CMK (cell line): ENCODE data around the gene NOXO1.
"Not testable (repeated sequence)": the region's sequence is repeated elsewhere in the genome, so short reads cannot be mapped to it uniquely, and the experiment has no call there.

Source experiments
- DNase-seq: peaks from one replicate; pipeline ENCODE4 v3.0.0-alpha.2; 2010; ENCODE audit warnings: low read depth

The NOXO1 gene

GRCh38 chr16:1981398-1981836 lies at the start of gene NOXO1:
Gene NOXO1 (minus strand): TSS chr16:1981469. CDS start chr16:1981179, 290 bp downstream.
- no peak for DNase-seq

GRCh38 chr16:2030036-2030435 lies 48.8 kb upstream of the NOXO1 start:
- DNase-seq = no peak

DNA sequence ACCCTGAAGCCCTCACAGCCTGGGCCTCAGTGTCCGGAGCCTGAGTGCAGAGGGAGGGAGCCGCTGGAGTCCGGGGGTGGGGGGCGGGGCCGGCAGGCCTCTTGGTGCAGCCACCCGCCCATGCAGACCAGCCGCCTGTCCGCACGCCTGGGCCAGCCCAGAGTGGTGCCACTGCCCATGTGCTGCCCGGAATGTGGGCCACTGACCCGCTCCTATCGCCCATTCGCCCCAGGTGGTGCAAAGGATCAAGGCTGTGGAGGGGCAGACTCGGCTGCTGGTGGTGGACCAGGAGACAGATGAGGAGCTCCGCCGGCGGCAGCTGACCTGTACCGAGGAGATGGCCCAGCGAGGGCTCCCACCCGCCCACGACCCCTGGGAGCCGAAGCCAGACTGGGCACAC lies 48.1 kb upstream of the NOXO1 start:
- DNase-seq = no peak

DNA sequence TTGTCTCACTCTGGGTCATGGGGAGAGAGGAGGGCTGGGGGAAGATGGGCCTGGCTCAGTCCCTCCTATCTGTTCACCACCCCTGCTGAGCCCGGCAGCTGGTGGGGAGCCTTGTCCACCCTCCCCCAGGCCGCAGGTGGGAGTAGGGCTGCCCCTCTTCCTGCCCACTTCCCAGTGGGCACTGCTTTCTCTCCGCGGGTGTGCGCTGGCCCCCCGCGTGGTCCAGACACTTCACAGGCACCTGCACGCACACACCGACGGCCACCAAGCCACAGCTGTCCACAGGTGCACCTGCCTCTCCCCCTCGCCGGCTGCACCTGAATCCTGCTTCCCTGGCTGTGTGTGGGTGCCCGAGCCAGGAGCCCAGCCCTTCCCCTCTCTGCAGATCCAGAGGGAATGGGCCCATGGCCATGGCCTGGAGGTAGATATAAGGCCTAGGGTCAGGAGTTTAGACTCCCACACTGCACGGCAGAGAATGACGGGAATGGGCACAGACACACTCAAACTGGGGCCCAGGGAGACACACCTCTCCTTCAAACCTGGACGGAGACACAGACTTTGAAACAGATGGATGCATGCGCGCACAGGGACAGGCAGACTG lies 47.5 kb upstream of the NOXO1 start:
- no peak for DNase-seq

- no peak for DNase-seq
Measured at GRCh38 chr16:2028146-2028545, 46.9 kb upstream of the NOXO1 start.

DNA sequence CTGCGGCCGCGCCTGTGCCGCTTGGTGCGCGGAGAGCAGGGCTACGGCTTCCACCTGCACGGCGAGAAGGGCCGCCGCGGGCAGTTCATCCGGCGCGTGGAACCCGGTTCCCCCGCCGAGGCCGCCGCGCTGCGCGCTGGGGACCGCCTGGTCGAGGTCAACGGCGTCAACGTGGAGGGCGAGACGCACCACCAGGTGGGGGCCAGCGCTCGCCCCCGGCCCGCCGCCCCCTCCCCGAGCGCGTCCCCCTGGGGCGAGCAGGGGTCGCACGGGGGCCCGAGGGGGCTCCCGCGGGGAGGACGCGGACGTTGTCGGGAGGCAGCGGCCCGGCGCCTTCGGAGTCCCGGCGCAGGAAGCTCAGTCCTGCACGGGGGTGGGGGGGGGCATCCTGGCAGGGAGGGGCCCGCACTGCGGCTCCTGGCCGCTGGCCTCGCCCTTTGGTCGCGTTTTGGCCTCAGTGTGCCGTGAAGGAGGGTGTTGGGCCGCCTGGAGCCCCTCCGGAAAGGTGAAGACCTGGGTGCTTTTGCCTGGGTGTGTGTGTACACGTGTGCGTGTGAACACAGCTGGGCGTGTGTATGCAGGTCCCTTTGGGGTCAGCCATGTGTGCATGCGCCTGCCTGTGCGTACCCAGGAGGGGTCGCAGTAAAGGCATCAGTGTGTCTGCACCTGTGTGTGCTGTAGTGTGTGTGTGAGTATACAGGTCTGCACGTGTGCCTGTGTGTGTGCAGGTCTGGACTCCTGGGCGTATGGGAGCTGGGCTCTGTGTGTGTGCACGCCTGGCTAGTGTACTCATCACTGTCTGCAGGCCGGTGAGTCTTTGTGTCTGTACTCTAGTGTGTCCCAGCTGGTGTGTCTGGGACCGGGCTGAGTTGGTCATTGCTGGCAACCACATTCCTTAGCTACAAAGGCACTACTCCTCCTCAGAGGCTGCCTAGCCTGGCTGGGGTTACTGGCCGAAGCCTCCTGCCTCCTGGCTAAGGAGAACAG lies 46.0 kb upstream of the NOXO1 start:
- DNase-seq = no peak

- DNase-seq = no peak
Measured at GRCh38 chr16:2026461-2027023, 45.3 kb upstream of the NOXO1 start, which contains the start of gene NHERF2. Gene NHERF2 (plus strand): TSS chr16:2026902. CDS start chr16:2027006, 104 bp downstream.

- DNase-seq = no peak
Measured at GRCh38 chr16:2025878-2026460, 44.7 kb upstream of the NOXO1 start.

DNA sequence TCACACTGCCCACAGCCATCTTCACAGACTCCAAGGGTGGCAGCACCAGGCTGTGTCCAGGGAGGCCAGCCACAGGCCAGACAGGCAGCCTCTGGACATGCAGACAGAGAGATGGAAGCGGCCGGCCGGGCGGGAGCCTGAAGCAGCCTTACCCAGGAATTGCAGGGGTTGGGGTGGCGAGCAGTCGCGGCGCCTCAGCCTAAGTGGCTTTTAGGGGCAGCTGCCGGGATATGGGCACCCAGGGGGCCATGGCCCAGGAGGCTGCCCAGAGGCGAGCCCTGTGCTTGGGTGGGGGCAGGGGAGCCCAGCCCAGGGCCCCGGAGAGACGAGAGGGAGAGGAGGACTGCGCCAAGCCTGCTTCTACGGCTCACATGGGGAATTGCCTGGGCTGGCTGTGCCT lies 44.0 kb upstream of the NOXO1 start:
- DNase-seq = no peak

GRCh38 chr16:2024032-2024420 lies 42.8 kb upstream of the NOXO1 start:
- no peak for DNase-seq

GRCh38 chr16:2023092-2024031 lies 42.1 kb upstream of the NOXO1 start:
- DNase-seq = no peak

DNA sequence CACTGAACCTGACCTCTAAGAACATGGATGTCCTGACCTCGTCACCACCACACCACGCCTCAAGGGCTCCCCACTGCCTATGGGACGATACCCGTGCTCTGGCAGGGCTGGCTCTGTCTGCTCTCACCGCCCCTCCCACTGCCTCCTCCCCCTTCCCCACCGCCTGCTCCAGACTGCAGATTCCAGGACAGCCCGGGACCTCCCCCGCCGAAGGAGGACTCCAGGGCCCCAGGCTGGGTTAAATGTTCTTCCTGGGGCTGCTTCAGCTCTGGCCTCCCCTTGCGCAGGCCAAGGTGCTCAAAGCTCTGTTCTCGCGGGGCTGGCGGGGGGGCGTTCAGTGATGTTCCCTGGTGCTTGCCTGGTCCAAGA lies 41.4 kb upstream of the NOXO1 start:
- no peak for DNase-seq

DNA sequence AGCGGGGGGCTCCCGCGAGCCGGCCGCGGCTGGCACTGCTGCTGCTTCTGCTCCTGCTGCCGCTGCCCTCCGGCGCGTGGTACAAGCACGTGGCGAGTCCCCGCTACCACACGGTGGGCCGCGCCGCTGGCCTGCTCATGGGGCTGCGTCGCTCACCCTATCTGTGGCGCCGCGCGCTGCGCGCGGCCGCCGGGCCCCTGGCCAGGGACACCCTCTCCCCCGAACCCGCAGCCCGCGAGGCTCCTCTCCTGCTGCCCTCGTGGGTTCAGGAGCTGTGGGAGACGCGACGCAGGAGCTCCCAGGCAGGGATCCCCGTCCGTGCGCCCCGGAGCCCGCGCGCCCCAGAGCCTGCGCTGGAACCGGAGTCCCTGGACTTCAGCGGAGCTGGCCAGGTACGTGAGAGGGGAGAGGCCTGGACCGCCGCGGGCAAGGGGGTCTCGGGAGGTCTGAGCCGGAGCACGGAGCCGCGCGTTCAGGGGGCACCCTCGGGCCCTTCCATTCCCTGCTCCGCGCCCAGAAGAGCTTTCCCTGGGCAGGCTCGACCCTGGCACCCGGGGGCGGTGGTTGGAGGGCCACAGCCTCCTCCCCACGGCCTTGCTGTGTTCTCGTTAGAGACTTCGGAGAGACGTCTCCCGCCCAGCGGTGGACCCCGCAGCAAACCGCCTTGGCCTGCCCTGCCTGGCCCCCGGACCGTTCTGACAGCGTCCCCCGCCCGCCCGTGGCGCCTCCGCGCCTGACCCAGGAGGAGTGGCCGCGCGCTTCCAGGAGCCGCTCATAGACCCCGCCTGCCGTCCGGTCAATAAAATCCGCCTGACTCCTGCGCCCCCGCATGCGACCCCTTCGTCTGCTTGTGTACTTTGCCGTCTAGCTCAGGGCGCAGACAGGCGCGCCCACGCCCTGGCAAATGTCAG lies 38.9 kb upstream of the NOXO1 start:
- DNase-seq = no peak

DNA sequence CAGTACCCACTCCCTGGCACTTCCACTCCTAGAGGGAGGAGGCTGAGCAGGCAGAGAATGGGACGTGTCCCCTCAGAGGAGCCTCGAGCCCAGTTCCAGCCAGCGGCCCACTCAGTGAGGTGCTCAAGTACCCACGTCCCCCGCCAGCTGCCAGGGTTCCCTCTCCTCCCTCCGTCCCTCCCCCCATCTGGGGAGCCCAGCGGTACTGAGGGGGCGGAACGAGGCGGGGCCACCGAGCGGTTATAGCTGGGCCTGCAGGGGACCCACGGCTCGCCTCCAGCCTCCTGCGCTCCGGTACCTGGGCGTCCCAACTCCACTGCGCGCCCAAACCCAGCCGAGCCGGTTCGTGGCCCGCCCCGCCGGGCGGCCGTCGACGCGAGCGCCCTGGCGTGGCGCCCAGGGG lies 38.2 kb upstream of the NOXO1 start, which contains the start of gene NPW:
TSS of gene NPW (plus strand) at position 268 of the 403 bp plus-strand sequence.
- no peak for DNase-seq

GRCh38 chr16:2016407-2016922 lies 35.2 kb upstream of the NOXO1 start:
- no peak for DNase-seq

DNA sequence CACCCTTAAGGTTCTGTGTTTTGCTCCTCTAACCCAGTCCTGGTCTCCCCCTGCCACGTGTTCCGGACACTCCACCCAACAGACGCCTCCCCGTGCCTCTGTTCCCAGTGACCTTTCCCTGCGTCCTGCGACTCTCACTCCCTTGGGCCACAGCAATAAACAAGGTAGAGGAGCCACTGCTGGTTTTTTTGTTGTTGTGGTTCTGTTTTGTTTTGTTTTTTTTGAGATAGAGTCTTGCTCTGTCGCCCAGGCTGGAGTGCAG lies 34.6 kb upstream of the NOXO1 start:
- no peak for DNase-seq

DNA sequence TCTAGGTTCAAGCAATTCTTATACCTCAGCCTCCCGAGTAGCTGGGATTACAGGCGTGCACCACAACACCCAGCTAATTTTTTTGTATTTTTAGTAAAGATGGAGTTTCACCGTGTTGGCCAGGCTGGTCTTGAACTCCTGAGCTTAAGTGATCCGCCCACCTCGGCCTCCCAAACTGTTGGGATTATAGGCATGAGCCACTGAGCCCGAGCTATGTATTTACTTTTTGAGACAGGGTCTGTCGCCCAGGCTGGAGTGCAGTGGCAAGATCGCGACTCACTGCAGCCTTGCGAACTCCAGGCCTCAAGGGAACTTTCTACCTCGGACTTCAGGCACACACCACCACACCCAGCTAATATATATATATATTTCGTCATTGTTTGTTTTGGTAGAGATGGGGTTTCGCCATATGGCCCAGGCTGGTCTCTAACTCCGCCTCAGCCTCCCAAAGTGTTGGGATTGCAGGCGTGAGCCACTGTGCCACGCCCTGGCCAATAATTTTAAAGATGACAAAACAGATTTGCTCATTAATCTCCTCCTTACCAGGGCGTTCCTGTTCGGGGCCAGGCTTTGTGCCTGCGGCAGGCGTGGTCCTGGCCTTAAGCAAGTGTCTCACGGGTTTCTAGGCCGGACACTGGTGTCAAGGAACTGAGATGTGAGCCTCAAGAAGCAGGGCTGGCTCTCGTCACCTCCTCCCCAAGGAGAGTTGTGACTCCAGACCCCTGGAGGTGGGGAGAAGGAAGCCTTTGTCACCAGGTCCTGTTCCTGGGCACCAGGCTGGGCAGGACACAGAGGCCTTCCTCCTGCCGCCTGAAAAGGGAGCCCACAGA lies 34.1 kb upstream of the NOXO1 start:
- DNase-seq = no peak

GRCh38 chr16:2013527-2013926 lies 32.3 kb upstream of the NOXO1 start:
- DNase-seq = no peak

GRCh38 chr16:2011726-2012125 lies 30.5 kb upstream of the NOXO1 start:
- not testable (repeated sequence) for DNase-seq
